HG03520 (cell line): Measurements from ENCODE around the gene ALG8.
"Not testable (repeated sequence)": the region's sequence is repeated elsewhere in the genome, so short reads cannot be mapped to it uniquely, and the experiment has no call there.

Experiments
- ATAC-seq: cut with Tn5 transposase; IDR thresholded peaks from one replicate; pipeline ENCODE4 v1.9.1; 2021; ENCODE audit warnings: mild to moderate bottlenecking, moderate library complexity; ENCODE audit not compliant: unreplicated experiment

Gene ALG8

DNA sequence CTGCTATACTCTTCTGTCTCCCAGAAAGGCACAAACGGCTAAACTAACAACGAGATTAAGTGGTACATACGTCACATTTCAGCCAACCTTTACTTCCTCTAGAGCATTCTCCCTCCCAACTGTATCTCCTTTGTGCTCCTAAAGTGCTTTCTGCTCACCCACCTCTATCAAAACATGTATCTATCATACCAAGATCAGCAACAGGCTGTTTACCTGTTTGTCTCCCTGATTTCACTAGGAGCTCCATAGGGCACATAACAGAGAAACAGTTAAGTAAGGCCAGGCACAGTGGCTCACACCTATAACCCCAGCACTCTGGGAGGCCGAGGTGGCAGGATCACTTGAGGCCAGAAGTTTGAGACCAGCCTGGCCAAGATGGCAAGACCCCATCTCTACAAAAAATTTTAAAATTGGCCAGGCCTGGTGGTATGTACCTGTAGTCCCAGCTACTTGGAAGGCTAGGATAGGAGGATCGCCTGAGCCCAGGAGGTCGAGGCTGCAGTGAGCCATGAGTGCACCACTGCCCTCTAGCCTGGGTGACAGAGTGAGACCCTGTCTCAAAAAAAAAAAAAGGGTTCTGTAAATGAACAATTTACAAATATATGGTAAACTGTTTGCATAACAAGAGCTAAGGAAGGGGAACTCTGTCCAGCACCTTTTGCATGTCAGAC, 62.6 kb downstream of the ALG8 start:
- ATAC-seq: no peak

- ATAC-seq: no peak
These were observed 64.7 kb downstream of the ALG8 start for GRCh38 chr11:78074756-78075155.

- no peak for ATAC-seq
These were observed 67.0 kb downstream of the ALG8 start for GRCh38 chr11:78072455-78072854.

DNA sequence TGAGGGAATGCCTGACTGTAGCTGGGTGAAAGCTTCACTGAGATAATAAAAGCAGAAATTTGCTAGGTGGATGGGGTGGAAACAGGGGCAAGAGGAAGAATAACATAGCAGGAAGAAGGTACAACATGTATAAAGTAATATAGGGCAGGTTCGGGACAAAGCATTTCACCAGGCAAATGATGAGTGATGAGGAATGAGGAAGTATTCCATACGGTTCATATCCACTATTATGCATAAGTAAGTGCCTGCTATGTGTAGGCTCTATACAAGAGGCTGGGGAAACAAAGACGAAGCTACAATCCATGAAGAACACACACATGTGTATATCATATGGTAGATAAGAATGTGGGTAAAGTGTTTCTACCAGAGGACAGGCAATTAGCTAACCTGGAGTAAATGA, 67.7 kb downstream of the ALG8 start:
- ATAC-seq: no peak

DNA sequence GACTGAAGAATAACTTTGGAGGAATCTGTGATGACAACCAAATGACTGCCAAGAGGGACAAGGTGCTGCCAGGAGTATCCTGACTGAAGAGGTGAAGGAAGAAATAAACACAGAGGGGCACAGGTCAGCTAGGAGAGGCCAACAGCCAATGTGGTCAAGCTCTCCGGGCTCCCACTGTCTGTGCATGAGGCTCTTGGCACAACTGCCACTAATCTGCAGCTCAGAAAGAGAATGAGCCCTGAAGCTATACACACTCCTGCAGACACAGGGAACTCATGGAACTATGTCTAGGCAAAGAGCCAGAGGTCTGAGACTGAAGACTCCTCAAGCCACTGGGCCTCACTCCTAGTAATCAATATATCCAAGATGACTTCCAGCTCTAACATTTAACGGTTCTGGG, 68.8 kb downstream of the ALG8 start:
- ATAC-seq: no peak

DNA sequence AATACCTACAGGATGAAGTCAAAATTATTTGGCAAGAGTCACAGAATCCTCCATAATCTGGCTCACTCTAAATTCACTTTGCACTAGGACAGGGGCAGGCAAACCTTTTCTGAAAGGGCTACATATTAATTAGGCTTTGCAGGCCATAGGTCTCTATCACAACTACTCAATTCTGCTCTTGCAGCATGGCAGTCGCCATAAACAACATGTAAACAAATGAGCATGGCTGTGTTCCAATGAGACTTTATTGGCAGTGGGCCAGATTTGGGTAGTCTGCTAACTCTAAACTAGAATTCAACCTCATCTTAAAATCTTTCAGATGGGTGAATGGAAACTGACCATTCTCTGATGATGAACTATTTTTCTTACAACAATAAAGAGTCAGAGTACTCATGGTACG, 70.0 kb downstream of the ALG8 start:
- ATAC-seq: no peak

DNA sequence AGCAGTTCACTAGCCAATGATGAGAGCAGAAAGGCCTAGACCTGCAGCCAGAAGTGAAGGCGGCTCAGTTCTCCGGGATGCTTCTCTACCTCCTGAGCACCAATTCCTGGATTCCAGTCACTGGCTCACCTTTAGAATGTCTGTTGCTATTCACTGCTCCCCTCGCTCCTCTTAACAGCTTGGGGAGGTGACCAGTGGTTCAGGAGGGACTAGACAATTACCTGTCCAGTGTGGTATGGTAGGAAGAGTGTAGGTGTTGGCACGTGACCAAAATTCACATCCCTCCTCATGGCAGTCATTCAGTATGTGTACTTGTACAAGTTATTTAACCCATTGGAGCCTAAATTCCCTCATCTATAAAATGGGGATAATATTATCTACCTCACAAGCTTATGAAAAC, 71.7 kb downstream of the ALG8 start:
- no peak for ATAC-seq

DNA sequence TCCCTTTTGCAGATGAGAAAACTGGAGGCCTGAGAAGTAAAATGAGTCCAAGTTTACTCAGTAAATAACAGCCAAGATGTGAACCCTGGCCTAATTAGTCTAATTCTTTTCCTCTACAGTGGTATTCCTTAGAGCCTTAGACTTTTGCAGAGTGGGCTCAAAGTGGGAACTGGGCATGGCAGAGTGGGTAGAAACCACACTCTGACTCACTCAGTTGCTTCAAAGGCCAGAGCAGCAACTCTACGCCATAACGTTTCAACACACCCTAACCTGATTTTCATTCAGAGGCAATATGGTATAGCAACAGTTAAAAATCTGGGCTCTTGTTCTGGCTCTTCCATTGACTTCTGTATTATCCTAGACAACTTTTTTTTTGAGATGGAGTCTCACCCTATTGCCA, 73.0 kb downstream of the ALG8 start:
- no peak for ATAC-seq

DNA sequence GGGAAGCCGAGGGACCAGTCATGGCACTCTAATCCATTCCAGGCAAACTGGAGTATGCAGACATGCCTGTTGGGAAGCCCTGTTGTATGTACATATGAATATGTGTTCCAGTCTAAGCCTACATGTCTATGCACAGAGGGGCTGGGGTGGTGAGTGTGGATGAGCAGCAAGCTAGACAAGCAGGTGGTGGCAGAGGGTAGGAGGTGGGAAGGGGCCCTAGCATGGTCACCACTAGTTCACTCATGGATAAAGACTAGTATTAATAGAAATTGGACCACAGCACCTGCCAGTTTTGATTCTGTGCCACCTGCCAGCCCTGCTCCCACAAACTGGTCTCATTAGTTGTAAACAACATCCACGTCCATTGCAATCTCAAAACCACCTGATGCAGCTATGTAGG, 74.2 kb downstream of the ALG8 start:
- no peak for ATAC-seq

- ATAC-seq: no peak
These were observed 75.8 kb downstream of the ALG8 start, which contains the start of gene THRSP for GRCh38 chr11:78063440-78064181. THRSP (plus strand) TSS chr11:78063861; CDS start chr11:78063882, 21 bp downstream.

GRCh38 chr11:78062671-78063070, 76.8 kb downstream of the ALG8 start:
- no peak for ATAC-seq

GRCh38 chr11:78061921-78062311, 77.5 kb downstream of the ALG8 start:
- no peak for ATAC-seq

DNA sequence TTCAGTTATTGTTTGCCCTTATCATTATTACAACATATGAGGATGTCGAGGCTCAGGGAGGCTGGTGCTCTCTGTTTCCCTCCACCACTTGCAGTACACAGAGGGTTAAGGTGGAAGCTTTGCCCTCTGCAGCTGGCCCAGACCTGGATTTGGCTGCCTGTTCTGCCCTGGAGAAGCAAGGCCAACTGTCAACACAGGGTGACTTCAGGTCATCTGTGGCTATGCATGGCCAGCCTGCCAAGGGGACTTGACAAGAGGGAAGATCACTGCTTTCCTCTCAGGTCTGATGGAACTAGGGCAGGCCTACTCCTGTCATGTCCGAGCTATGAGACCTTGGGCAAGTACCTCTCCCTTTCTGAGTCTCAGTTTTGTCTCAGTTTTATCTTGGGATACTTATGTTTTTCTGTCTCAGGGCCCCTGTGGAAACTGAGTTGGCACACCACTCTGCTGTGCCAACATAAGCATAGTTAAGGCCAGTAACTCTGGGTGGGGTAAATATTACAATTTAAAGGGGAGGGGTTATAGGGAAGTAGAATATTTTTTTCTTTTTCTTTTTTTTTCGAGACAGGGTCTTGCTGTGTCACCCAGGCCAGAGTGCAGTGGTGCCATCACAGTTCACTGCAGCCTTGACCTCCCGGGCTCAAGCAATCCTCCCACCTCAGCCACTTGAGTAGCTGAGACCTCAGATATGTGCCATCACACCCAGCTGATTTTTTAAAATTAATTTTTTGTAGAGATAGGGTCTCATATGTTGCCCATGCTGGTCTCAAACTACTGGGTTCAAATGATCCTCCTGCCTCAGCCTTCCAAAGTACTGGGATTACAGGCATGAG, 78.1 kb downstream of the ALG8 start:
- no peak for ATAC-seq

DNA sequence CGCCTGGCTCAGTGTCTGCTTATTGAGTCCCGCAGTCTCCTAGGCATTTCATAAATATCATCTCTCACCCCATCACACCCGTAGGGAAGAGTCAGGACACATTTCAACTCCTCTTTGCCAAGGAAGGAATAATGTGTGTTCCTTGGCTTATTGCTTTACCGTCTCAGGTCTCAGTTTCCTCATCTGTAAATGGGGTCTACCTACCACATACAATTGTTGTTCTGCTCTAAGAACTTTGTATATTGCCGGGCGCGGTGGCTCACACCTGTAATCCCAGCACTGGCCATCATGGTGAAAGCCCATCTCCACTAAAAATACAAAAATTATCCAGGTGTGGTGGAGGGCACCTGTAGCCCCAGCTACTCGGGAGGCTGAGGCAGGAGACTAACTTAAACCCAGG, 78.9 kb downstream of the ALG8 start:
- no peak for ATAC-seq

DNA sequence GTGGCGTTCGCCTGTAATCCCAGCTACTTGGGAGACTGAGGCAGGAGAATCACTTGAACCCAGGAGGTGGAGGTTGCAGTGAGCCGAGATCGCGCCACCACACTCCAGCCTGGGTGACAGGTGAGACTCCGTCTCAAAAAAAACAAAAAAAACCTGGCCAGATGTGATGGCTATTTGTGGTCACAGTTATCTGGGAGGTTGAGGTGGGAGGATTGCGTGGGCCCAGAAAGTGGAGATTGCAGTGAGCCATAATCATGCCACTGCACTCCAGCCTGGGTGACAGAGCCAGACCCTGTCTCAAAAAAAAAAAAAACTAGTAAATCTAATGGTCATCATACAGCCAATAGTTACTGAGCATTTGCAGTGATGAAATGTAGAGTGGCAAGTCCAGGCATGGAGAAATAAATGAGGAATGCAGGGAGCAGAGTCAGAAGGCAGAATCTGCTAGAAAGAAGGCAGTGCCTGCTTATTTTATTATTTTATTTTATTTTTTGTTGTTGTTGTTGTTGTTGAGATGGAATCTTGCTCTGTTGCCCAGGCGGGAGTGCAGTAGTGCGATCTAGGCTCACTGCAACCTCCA, 79.6 kb downstream of the ALG8 start:
- ATAC-seq: not testable (repeated sequence)

DNA sequence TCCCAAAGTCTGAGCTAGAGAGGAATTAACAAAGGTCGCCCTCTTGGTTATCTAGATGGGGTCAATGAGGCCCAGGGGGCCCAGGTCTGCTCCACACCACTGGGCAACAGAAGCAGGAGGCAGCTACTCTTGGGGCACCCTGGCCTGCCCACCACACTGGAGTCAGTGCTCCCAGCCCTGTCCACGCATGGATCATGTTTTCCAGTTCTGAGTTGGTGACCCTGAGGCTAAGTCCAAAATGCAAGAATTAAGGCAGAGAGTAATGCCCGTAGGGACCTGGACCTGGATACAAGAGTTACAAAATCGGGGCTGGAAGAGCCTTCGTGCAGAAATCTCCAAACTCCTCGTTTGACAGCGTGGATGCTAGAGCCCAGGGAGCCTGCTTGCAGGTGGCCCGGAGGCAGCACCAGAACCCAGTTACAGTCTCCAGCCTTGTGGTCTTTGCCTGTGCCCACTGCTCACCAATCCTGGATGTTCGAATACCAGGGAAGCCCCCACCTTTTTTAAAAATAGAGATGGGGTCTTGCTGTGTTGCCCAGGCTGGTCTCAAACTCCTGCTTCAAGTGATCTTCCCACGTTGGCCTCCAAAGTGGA, 81.9 kb downstream of the ALG8 start:
- no peak for ATAC-seq

GRCh38 chr11:78056093-78056492, 83.3 kb downstream of the ALG8 start:
- ATAC-seq: no peak

- ATAC-seq: no peak
These were observed 84.5 kb downstream of the ALG8 start for GRCh38 chr11:78054971-78055370.

- ATAC-seq: no peak
These were observed 88.2 kb downstream of the ALG8 start for GRCh38 chr11:78050964-78051831.
